H9 (cell line): ENCODE data around the gene RNF113B. TPM values are rescaled to one million over a fixed set of nuclear protein-coding genes. Genes with fewer than 3 reads are reported as not detected.

Source experiments
- DNase-seq: peaks from one replicate; pipeline ENCODE4 v3.0.0-alpha.2; 2017
- H2AFZ ChIP-seq: one replicate; pipeline ENCODE4 v1.6.1; 2013; ENCODE audit warnings: mild to moderate bottlenecking, low read length, control low read depth, moderate library complexity
- H2AK5ac ChIP-seq: 2 replicates; pipeline ENCODE4 v1.6.1; 2013; ENCODE audit warnings: low read length, control low read depth, mixed read lengths; ENCODE audit not compliant: insufficient read length
- H2BK120ac ChIP-seq: one replicate; pipeline ENCODE4 v1.6.1; 2013; ENCODE audit warnings: low read depth, mild to moderate bottlenecking, low read length, control low read depth, inconsistent platforms; ENCODE audit not compliant: poor library complexity, severe bottlenecking
- H2BK12ac ChIP-seq: 2 replicates; pipeline ENCODE4 v1.6.1; 2013; ENCODE audit warnings: low read length, control low read depth, mixed read lengths, low read depth; ENCODE audit not compliant: insufficient read length
- H2BK15ac ChIP-seq: 2 replicates; pipeline ENCODE4 v1.6.1; 2013; ENCODE audit warnings: low read depth, low read length, control low read depth
- H2BK20ac ChIP-seq: one replicate; pipeline ENCODE4 v1.6.1; 2013; ENCODE audit warnings: low read depth, mild to moderate bottlenecking, low read length, control low read depth, inconsistent platforms; ENCODE audit not compliant: poor library complexity, severe bottlenecking
- H2BK5ac ChIP-seq: 2 replicates; pipeline ENCODE4 v1.6.1; 2013; ENCODE audit warnings: low read length, control low read depth, mixed read lengths; ENCODE audit not compliant: insufficient read length
- H3K14ac ChIP-seq: 2 replicates; pipeline ENCODE4 v1.6.1; 2013; ENCODE audit warnings: low read length, control low read depth; ENCODE audit not compliant: insufficient read depth
- H3K18ac ChIP-seq: 2 replicates; pipeline ENCODE4 v1.6.1; 2013; ENCODE audit warnings: low read depth, mild to moderate bottlenecking, mixed read lengths, low read length, control low read depth; ENCODE audit not compliant: insufficient read length
- H3K23ac ChIP-seq: 2 replicates; pipeline ENCODE4 v1.6.1; 2013; ENCODE audit warnings: low read length, control low read depth, mixed read lengths, low read depth; ENCODE audit not compliant: insufficient read length
- H3K23me2 ChIP-seq: 2 replicates; pipeline ENCODE4 v1.6.1; 2013; ENCODE audit warnings: low read depth, mild to moderate bottlenecking, mixed read lengths, low read length, control low read depth; ENCODE audit not compliant: insufficient read length, poor library complexity, severe bottlenecking
- H3K27ac ChIP-seq: 2 replicates; pipeline ENCODE4 v1.5.1; 2013; ENCODE audit warnings: low read length, control low read depth, mixed read lengths, low read depth; ENCODE audit not compliant: insufficient read length
- H3K27me3 ChIP-seq: 2 replicates; pipeline ENCODE4 v1.6.1; 2013; ENCODE audit warnings: low read length, control low read depth, inconsistent platforms; ENCODE audit not compliant: insufficient read depth
- H3K4ac ChIP-seq: 2 replicates; pipeline ENCODE4 v1.6.1; 2013; ENCODE audit warnings: low read depth, mild to moderate bottlenecking, control low read depth, inconsistent platforms, low read length, moderate library complexity
- H3K4me1 ChIP-seq: 2 replicates; pipeline ENCODE4 v1.6.1; 2013; ENCODE audit warnings: low read length, control low read depth, inconsistent platforms; ENCODE audit not compliant: insufficient read depth
- H3K4me2 ChIP-seq: 2 replicates; pipeline ENCODE4 v1.6.1; 2013; ENCODE audit warnings: low read length, control low read depth, mixed read lengths; ENCODE audit not compliant: insufficient read length, insufficient read depth
- H3K56ac ChIP-seq: 2 replicates; pipeline ENCODE4 v1.6.1; 2013; ENCODE audit warnings: low read depth, mild to moderate bottlenecking, mixed read lengths, low read length, control low read depth; ENCODE audit not compliant: insufficient read length
- H3K79me1 ChIP-seq: 2 replicates; pipeline ENCODE4 v1.6.1; 2013; ENCODE audit warnings: low read depth, mild to moderate bottlenecking, moderate library complexity, low read length, control low read depth, inconsistent platforms; ENCODE audit not compliant: insufficient read depth, poor library complexity, severe bottlenecking
- H3K79me2 ChIP-seq: 2 replicates; pipeline ENCODE4 v1.6.1; 2013; ENCODE audit warnings: low read length, control low read depth, inconsistent platforms; ENCODE audit not compliant: insufficient read depth
- H3K9ac ChIP-seq: 2 replicates; pipeline ENCODE4 v1.6.1; 2013; ENCODE audit warnings: low read length, control low read depth, mixed read lengths; ENCODE audit not compliant: insufficient read length; ENCODE audit errors: extremely low read depth
- H3K9me3 ChIP-seq: one replicate; pipeline ENCODE4 v1.6.1; 2013; ENCODE audit warnings: low read depth, low read length, inconsistent platforms; ENCODE audit not compliant: control insufficient read depth
- H3T11ph ChIP-seq: one replicate; pipeline ENCODE4 v1.6.1; 2013; ENCODE audit warnings: mild to moderate bottlenecking, low read length, control low read depth, inconsistent platforms
- H4K20me1 ChIP-seq: one replicate; pipeline ENCODE4 v1.6.1; 2013; ENCODE audit not compliant: control insufficient read depth, insufficient read length, insufficient read depth
- H4K5ac ChIP-seq: 2 replicates; pipeline ENCODE4 v1.6.1; 2013; ENCODE audit warnings: low read depth, mild to moderate bottlenecking, mixed read lengths, low read length, control low read depth; ENCODE audit not compliant: insufficient read length
- H4K8ac ChIP-seq: replicated peaks from 2 replicates; pipeline ENCODE4 v1.6.1; 2013; ENCODE audit warnings: low read length, control low read depth, mixed read lengths, low read depth; ENCODE audit not compliant: insufficient read length
- H4K91ac ChIP-seq: 2 replicates; pipeline ENCODE4 v1.6.1; 2013; ENCODE audit warnings: low read depth, mild to moderate bottlenecking, moderate library complexity, mixed read lengths, low read length, control low read depth; ENCODE audit not compliant: insufficient read length
- H3K27ac Mint-ChIP-seq, 3 experiments: 2 replicates in 2 of 3; 3 replicates in 1 of 3; pipeline ENCODE4 v1.8.0; 2020 to 2021; ENCODE audit warnings: mixed read lengths in 3 of 3, mild to moderate bottlenecking in 1 of 3, moderate library complexity in 1 of 3
- H3K27me3 Mint-ChIP-seq: 2 replicates; pipeline ENCODE4 v1.8.0; 2021; ENCODE audit warnings: low read depth, mild to moderate bottlenecking, moderate library complexity, mixed read lengths
- H3K36me3 Mint-ChIP-seq, 3 experiments: 2 replicates in 2 of 3; 3 replicates in 1 of 3; pipeline ENCODE4 v1.8.0; 2020 to 2021; ENCODE audit warnings: low read depth in 3 of 3, mixed read lengths in 3 of 3; ENCODE audit not compliant: insufficient read depth in 1 of 3
- H3K4me1 Mint-ChIP-seq, 2 experiments: 2 replicates each; pipeline ENCODE4 v1.8.0; 2020; ENCODE audit warnings: mixed read lengths in 2 of 2
- H3K4me3 Mint-ChIP-seq, 2 experiments: 2 replicates in 1 of 2; 3 replicates in 1 of 2; pipeline ENCODE4 v1.8.0; 2020 to 2021; ENCODE audit warnings: mild to moderate bottlenecking in 2 of 2, mixed read lengths in 2 of 2, moderate library complexity in 1 of 2
- H3K9me3 Mint-ChIP-seq, 2 experiments: 2 replicates in 1 of 2; 3 replicates in 1 of 2; pipeline ENCODE4 v1.8.0; 2020; ENCODE audit warnings: mild to moderate bottlenecking in 2 of 2, mixed read lengths in 2 of 2, moderate library complexity in 1 of 2
- CTCF ChIP-seq: fragments of 200-600 bp; sonication (generic); conservative IDR thresholded peaks from 3 replicates; pipeline ENCODE4 v1.8.0; 2021; ENCODE audit warnings: antibody characterized with exemption, mild to moderate bottlenecking
- WGBS: extraction: QIAGEN DNeasy Blood & Tissue Kit; methylation state at CpG from one replicate; pipeline ENCODE4 v1.1.7; 2013; ENCODE audit warnings: missing lambda C conversion rate, low lambda C conversion rate, mixed read lengths; ENCODE audit not compliant: insufficient read length; ENCODE audit errors: extremely low coverage; 5-methylcytosine and 5-hydroxymethylcytosine counted together
- total RNA-seq: library from RNA; stranded (reverse); gene quantifications from 2 replicates; pipeline ENCODE4 v1.2.1, GENCODE V29; 2021

The RNF113B gene
- total RNA-seq, 1 experiment from 2014 or later, result not detected

- no peak overlapping the region for H3K14ac ChIP-seq
- H3K4me3 Mint-ChIP-seq, result no peak overlapping the region
- no peak overlapping the region for H2AFZ ChIP-seq
Measured at GRCh38 chr13:98180092-98180491, 3.0 kb upstream of the RNF113B start.

More at GRCh38 chr13:98180092-98180491, 3.0 kb upstream of the RNF113B start:
- no peak overlapping the region for H2BK120ac ChIP-seq
- H3K23ac ChIP-seq, result no peak overlapping the region
- H3T11ph ChIP-seq, result no peak overlapping the region
- H2BK5ac ChIP-seq, result no peak overlapping the region
- no peak overlapping the region for H2BK12ac ChIP-seq
- no peak overlapping the region for H4K8ac ChIP-seq
- no peak overlapping the region for H3K18ac ChIP-seq
- H3K23me2 ChIP-seq, result peaks cover 3% of the 10 kb centered on the region
- no peak overlapping the region for H3K56ac ChIP-seq
- no peak overlapping the region for H4K91ac ChIP-seq
- Mint-ChIP-seq H3K36me3 (peaks cover 4 to 13% (median 12%) of the 10 kb centered on the region in 3 experiments; a peak in 4 of 7 replicates), H3K27ac (peak overlapping the region in 2 of 3 experiments; percentile 6 to 16; a peak in 3 of 7 replicates), H3K4me1 (peaks cover 36 to 40% of the 10 kb centered on the region in 2 experiments), H3K27me3 (no peaks in the 10 kb centered on the region), H3K9me3 (no peaks in the 10 kb centered on the region)
- H2BK20ac ChIP-seq, result no peak overlapping the region
- H3K79me1 ChIP-seq, result peaks cover 12% of the 10 kb centered on the region
- DNase-seq, result no peak
- no peak for TF ChIP-seq CTCF
- H2AK5ac ChIP-seq, result no peak overlapping the region
- no peaks in the 10 kb centered on the region for H3K27me3 ChIP-seq
- H3K4me1 ChIP-seq, result peaks cover 7% of the 10 kb centered on the region; the same call in 1 of the 2 replicates
- H3K79me2 ChIP-seq, result no peaks in the 10 kb centered on the region; the same call in none of the 2 replicates
- H4K20me1 ChIP-seq, result no peaks in the 10 kb centered on the region
- no CpG with 5 or more reads among the region's 3 CpGs for WGBS
- H3K27ac ChIP-seq, result no peak overlapping the region
- no peak overlapping the region for H4K5ac ChIP-seq
- no peaks in the 10 kb centered on the region for H3K9me3 ChIP-seq
- H3K9ac ChIP-seq, result no peak overlapping the region
- no peak overlapping the region for H2BK15ac ChIP-seq
- H3K4me2 ChIP-seq, result no peak overlapping the region
- no peak overlapping the region for H3K4ac ChIP-seq
